Measurements from ENCODE around the gene CACUL1.

- TF ChIP-seq POLR2AphosphoS5 (IDR thresholded peaks at IDR 0.05): peak; percentile 32
- TF ChIP-seq POLR2A (IDR thresholded peaks at IDR 0.05): no peak
- TF ChIP-seq CTCF (IDR thresholded peaks at IDR 0.05): no peak
Observed at GRCh38 chr10:118704711-118705110, 50.1 kb downstream of the CACUL1 start.

Measured in prostate gland (tissue), 2 donors.